ENCODE measurements around the gene STKLD1. TPM values are rescaled to one million over a fixed set of nuclear protein-coding genes. Genes with fewer than 3 reads are reported as not detected.
A peak's percentile ranks its signal among the peaks of the same experiment; 100 is the strongest.

STKLD1 gene
- total RNA-seq, 2 donors from 2014 or later = 0.77 TPM; not detected in 1

DNA sequence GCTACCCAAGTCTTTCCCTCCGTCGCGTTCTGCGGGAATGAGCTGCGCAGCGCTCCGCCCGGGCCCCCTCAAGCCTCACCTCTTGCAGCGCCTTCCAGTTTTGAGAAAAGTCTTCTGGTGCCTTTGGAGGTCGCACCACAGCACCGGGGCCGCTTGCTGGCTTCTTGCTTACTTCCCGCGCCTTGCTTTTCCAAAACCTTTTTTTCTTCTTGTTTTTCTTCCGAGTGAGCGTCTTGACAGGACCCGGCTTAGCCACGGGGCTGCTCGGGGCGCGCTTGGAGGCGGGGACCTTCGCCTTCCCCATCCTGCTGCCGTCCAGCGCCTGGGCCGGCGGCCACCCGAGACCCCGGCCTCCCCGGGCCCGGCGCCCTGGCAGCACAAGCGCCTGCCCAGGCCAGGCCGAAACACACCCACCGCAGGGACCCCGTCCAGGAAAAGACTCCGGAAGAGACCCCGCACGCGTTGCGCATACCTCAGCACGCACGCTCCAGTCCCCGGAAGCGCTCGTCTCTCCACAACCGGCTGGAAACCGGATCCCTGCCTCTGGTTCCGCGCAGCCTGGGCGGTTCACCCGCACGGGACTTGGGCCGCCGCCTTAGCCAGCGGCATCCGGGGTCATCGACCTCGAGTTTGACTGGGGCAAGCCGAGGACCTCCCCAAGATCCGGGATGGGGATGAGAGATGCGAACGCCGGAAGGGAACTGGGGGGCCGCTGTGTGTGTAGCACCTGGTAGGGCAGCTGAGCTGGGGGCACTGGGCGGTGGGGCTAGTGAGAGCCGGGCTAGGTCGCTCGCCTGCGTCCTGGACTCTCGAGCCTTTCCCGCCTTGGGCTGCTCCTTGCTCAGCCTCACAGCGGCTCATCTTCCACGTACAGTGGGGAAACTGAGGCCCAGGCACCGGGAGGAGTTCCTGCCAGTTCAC, 41.6 kb downstream of the STKLD1 start, which contains the start of gene REXO4:
Gene REXO4, minus strand, starts transcription at position 470 of the 921 bp plus-strand sequence. Its CDS starts 166 bp downstream, at position 304.
- peaks cover 42% of the 10 kb centered on the region for H3K36me3 Mint-ChIP-seq (ENCODE audit: low read depth)
- peak within 1 kb of the TSS; percentile 94 for H3K4me3 Mint-ChIP-seq
- peak within 1 kb of the TSS; percentile 91 for H3K27ac Mint-ChIP-seq
- no peaks in the 10 kb centered on the region for H3K9me3 Mint-ChIP-seq
- peak; percentile 70 for ATAC-seq (replicated peaks)
- H3K4me1 Mint-ChIP-seq = peaks cover 34% of the 10 kb centered on the region
- H3K27me3 Mint-ChIP-seq = no peaks in the 10 kb centered on the region

DNA sequence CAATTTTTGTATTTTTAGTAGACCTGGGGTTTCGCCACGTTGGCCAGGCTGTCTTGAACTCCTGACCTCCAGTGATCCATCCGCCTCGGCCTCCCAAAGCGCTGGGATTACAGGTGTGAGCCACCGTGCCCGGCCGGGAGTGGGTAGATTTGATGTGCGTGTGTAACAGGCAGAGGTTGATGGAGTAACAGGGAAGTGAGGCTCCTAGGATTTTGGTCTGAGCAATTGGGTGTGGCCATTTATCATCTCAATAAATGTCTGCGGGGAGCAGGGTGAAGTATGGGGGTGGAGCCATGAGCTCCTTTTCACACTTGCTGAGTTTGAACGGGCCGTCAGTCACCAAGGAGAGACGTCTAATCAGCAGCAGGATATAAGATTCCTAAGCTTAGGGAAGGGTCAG, 42.8 kb downstream of the STKLD1 start:
- H3K27ac Mint-ChIP-seq = peak overlapping the region; percentile 91
- peaks cover 30% of the 10 kb centered on the region for H3K36me3 Mint-ChIP-seq (ENCODE audit: low read depth)
- no peaks in the 10 kb centered on the region for H3K27me3 Mint-ChIP-seq
- no peaks in the 10 kb centered on the region for H3K9me3 Mint-ChIP-seq
- ATAC-seq (replicated peaks) = no peak
- peaks cover 31% of the 10 kb centered on the region for H3K4me1 Mint-ChIP-seq
- H3K4me3 Mint-ChIP-seq = peak overlapping the region; percentile 94

DNA sequence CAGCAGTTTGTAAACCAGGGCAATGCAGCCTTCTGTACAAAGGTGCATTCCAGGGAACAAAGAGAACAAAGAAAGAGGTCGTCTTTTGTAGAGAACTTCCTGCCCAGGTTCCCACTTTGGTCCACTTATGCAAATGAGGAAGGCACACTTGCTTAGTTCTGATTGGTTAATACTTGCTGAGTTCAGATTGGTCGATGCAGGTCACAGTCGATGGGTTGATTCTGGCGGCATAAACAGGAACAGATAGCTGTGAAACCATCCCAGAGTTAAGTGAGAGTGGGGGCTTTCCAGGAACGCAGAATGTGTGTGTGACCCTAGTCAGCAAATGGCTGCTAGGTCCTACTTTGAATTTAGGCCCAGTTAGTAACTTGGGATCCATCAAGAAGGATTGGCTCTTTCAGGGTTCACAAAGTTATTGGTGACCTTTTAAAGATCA, 44.2 kb downstream of the STKLD1 start:
- Mint-ChIP-seq H3K27ac (peak overlapping the region; percentile 88), H3K4me1 (peaks cover 21% of the 10 kb centered on the region)

DNA sequence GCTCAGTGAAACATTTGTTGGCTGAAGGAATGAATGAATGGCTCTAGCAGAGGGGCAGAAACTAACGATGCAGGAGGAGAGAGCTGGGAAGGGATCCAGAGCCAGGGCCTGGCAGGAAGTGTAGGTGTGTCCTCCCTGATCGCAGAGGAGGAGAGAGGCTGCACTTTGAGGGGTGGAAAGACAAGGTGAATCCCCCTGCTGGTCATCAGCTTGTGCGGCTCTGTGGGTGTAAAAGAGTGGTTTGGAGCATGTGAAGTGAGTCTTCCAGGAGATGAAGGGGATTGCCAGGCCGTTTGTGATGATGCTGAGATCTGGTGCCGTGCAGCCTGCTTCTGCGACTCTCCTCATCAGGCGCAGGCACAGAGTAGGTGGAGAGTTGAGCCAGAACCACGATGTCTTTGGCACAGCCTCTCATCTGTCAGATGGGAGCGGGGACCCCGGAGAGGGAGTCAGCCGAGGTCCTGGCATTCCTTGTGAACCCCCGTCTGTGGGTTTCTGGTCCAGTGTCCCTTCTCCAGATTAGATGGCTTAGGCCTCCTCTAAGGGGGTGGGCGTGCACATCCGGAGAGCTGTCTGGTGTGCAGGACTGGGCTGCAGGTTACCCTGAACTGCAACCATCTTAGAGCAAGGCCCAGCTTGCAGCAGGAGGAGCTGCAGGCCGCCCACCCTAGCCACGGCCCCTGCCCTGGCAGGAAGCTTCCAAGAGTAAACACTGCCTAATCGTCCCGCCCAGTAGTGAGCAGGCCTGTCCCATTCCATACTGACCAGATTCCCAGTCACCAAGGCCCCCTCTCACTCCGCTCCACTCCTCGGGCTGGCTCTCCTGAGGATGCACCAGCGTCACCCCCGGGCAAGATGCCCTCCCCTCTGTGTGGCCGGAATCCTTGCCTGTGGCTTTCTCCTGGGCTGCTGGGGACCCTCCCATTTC, 45.7 kb downstream of the STKLD1 start, which contains the start of gene ADAMTS13:
Gene ADAMTS13, plus strand, starts transcription at position 753 of the 928 bp plus-strand sequence. Its CDS starts 77 bp downstream, at position 830.
- Mint-ChIP-seq H3K4me3 (peak within 1 kb of the TSS; percentile 78), H3K27ac (peak within 1 kb of the TSS; percentile 88), H3K27me3 (peaks cover 8% of the 10 kb centered on the region), H3K9me3 (no peaks in the 10 kb centered on the region), H3K4me1 (peaks cover 21% of the 10 kb centered on the region), H3K36me3 (ENCODE audit: low read depth) (peaks cover 1% of the 10 kb centered on the region)
- ATAC-seq (replicated peaks) = peak; percentile 81

More for the DNA sequence above, 44.2 kb downstream of the STKLD1 start:
- peaks cover 4% of the 10 kb centered on the region for H3K27me3 Mint-ChIP-seq
- peak overlapping the region; percentile 78 for H3K4me3 Mint-ChIP-seq
- H3K9me3 Mint-ChIP-seq = no peaks in the 10 kb centered on the region
- H3K36me3 Mint-ChIP-seq (ENCODE audit: low read depth) = peaks cover 16% of the 10 kb centered on the region
- peak; percentile 48 for ATAC-seq (replicated peaks)

DNA sequence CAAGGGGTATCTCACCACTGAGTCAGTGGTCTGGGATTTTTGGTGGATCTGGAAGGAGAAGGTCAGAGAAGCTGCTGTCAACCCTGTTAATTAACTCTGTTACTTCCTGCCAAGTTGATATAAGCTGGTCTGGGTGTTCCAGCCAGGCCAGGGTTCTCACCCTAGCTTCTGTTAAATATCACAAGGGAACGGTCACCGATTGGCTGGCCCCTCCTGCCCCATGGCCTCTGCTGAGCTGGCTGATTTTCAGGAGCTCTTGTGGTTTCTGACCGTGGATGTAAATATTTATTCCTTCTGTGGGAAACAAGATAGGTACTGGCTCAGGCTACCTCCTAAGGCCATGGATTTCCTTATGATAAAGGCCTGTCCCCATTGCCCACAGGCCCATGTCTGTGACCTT, 47.0 kb downstream of the STKLD1 start:
- Mint-ChIP-seq H3K36me3 (ENCODE audit: low read depth) (no peaks in the 10 kb centered on the region), H3K4me1 (peaks cover 21% of the 10 kb centered on the region), H3K4me3 (no peak overlapping the region), H3K27ac (peak overlapping the region; percentile 43), H3K9me3 (no peaks in the 10 kb centered on the region), H3K27me3 (peaks cover 20% of the 10 kb centered on the region)
- no peak for ATAC-seq (replicated peaks)

DNA sequence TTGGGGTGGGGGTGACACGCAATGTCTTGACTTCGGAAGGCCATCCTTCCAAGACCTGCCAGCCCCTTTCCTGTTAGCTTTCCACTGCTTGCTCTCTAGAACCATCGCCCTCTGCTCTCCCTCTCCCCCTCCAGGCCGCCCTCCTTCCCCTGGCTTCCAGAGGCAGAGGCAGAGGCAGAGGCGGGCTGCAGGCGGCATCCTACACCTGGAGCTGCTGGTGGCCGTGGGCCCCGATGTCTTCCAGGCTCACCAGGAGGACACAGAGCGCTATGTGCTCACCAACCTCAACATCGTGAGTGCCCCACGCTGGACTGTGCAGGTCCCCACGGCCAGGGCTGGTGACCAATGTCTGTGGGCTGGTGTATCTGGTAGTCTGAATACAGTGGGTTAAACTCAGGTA, 48.0 kb downstream of the STKLD1 start:
- no peak for ATAC-seq (replicated peaks)
- Mint-ChIP-seq H3K27ac (no peak overlapping the region), H3K27me3 (peaks cover 20% of the 10 kb centered on the region)

DNA sequence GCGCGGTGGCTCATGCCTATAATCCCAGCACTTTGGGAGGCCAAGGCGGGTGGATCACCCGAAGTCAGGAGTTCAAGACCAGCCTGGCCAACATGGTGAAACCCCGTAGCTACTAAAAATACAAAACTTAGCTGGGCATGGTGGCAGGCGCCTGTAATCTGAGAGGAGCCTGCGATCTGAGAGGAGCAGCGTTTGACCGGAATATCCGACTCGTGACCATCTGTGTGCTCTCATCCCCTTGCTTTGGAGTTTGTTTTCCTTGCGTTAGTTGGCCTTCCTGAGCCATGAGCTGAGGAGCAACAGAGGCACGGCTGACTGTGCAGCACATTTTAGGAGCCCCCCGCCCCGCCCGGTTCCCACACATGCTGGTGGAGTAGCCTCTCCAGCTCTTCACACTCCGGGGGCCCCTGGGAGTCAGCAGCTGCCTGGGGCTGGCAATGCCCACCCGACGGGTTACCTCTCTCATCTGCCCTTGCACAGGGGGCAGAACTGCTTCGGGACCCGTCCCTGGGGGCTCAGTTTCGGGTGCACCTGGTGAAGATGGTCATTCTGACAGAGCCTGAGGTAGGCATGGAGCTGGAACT, 49.0 kb downstream of the STKLD1 start:
- H3K36me3 Mint-ChIP-seq (ENCODE audit: low read depth) = no peaks in the 10 kb centered on the region
- no peak overlapping the region for H3K27ac Mint-ChIP-seq
- peaks cover 20% of the 10 kb centered on the region for H3K27me3 Mint-ChIP-seq

More for the DNA sequence above, 48.0 kb downstream of the STKLD1 start:
- Mint-ChIP-seq H3K9me3 (no peaks in the 10 kb centered on the region), H3K4me1 (peaks cover 17% of the 10 kb centered on the region), H3K4me3 (no peak overlapping the region), H3K36me3 (ENCODE audit: low read depth) (no peaks in the 10 kb centered on the region)

DNA sequence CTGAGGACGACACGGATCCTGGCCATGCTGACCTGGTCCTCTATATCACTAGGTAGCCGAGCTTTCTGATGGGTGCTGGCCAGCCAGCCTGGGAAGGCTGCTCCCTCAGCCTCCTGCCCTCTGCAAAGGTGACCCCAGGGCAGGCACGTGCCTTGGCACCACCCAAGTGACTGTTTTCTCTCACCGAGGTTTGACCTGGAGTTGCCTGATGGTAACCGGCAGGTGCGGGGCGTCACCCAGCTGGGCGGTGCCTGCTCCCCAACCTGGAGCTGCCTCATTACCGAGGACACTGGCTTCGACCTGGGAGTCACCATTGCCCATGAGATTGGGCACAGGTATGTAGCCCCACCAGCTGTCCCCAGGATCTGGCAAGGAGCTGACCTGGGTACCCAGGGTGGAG, 49.8 kb downstream of the STKLD1 start:
- H3K36me3 Mint-ChIP-seq (ENCODE audit: low read depth) = no peaks in the 10 kb centered on the region
- H3K4me3 Mint-ChIP-seq = no peak overlapping the region
- ATAC-seq (replicated peaks) = no peak
- H3K27ac Mint-ChIP-seq = no peak overlapping the region
- H3K9me3 Mint-ChIP-seq = no peaks in the 10 kb centered on the region
- peaks cover 20% of the 10 kb centered on the region for H3K27me3 Mint-ChIP-seq
- H3K4me1 Mint-ChIP-seq = peaks cover 9% of the 10 kb centered on the region

More for the DNA sequence above, 49.0 kb downstream of the STKLD1 start:
- no peak for ATAC-seq (replicated peaks)
- Mint-ChIP-seq H3K4me1 (peaks cover 13% of the 10 kb centered on the region), H3K9me3 (no peaks in the 10 kb centered on the region), H3K4me3 (no peak overlapping the region)

DNA sequence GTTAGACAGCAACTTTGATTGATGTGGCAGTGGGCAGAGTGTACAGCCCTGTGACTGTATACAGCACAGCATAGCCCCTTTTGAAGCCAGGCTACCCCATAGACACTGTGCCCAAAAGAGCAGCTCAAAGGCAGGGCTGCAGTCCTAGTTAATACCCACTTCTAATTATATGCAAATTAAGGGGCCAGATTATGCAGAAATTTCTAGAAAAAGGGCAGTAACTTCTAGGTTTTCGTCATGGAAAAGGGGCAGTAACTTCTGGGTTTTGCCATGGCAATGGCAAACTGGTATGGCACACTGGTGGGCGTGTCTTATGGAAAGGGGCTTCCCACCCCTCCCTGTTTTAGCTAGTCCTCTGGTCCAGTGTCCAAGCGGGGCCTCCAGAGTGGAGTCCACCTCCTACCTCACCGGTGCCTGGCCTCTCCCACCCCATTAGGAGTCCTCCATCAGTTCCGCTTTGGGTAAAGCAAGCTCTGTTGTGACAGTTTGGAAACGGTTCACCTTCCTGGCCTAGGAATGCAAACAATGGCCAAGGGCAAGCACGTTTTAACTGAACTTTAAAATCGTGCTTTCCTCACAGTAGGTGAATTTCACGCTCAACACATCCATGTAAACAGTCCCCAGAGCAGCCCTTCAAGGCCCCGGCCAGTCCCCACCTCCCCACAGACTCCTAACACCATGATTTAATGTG, 51.6 kb downstream of the STKLD1 start:
- H3K36me3 Mint-ChIP-seq (ENCODE audit: low read depth) = no peaks in the 10 kb centered on the region
- no peak for ATAC-seq (replicated peaks)
- H3K27ac Mint-ChIP-seq = no peak overlapping the region
- H3K27me3 Mint-ChIP-seq = peaks cover 20% of the 10 kb centered on the region
- no peaks in the 10 kb centered on the region for H3K4me1 Mint-ChIP-seq
- peak overlapping the region; percentile 23 for H3K4me3 Mint-ChIP-seq
- no peaks in the 10 kb centered on the region for H3K9me3 Mint-ChIP-seq

DNA sequence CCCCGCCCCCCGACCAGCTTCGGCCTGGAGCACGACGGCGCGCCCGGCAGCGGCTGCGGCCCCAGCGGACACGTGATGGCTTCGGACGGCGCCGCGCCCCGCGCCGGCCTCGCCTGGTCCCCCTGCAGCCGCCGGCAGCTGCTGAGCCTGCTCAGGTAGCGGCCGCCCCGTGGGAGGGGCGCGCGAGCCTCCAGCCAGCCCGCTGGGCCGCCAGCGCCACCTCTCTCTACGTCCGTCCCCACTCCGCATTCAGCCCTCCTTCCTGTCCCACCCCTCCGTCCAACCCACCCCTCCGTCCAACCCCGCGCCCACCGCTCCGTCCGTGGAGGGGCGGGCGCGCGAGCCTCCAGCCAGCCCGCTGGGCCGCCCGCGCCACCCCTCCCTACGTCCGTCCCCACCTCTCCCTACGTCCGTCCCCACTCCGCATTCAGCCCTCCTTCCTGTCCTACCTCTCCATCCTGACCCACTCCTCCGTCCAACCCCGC, 52.5 kb downstream of the STKLD1 start:
- H3K27me3 Mint-ChIP-seq = peaks cover 20% of the 10 kb centered on the region
- H3K4me3 Mint-ChIP-seq = no peak overlapping the region
- no peaks in the 10 kb centered on the region for H3K36me3 Mint-ChIP-seq (ENCODE audit: low read depth)
- H3K27ac Mint-ChIP-seq = no peak overlapping the region
- H3K9me3 Mint-ChIP-seq = no peaks in the 10 kb centered on the region
- no peaks in the 10 kb centered on the region for H3K4me1 Mint-ChIP-seq
- ATAC-seq (replicated peaks) = peak; percentile 51

DNA sequence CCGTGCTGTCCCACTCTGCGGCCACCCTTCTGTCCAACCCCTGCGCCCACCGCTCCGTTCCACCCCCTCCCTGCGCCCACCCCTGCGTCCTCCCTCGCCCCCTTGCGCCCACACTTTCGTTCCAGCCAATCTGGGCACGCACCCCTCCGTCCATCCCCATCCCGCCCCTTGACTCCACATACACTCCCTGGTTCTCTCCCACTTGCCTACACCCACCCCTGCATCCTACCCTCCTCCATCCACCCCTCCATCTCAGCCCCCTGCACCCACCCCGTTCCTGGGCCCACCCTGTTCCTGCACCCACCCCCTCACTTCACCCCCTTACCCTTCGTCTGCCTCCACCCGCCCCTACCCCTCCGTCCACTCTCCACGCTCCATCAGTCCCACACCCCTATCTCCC, 53.0 kb downstream of the STKLD1 start:
- peaks cover 20% of the 10 kb centered on the region for H3K27me3 Mint-ChIP-seq
- no peak for ATAC-seq (replicated peaks)

DNA sequence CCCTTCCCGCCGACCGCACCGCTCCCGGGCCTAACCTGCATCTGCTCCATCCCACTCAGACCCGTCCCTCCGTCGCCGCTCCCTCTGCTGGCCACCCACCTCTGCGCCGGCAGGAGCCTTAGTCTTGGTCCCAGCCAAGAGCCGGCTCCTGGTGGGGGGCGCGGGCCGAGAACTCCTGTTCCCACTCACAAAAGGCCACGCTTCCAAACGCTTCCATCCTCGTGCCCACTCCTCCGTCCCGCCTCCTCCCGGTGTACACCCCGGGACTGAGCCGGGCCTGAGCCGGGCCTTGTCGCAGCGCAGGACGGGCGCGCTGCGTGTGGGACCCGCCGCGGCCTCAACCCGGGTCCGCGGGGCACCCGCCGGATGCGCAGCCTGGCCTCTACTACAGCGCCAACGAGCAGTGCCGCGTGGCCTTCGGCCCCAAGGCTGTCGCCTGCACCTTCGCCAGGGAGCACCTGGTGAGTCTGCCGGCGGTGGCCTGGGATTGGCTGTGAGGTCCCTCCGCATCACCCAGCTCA, 53.5 kb downstream of the STKLD1 start:
- Mint-ChIP-seq H3K36me3 (ENCODE audit: low read depth) (no peaks in the 10 kb centered on the region), H3K27me3 (peaks cover 17% of the 10 kb centered on the region), H3K9me3 (no peaks in the 10 kb centered on the region), H3K27ac (no peak overlapping the region), H3K4me3 (no peak overlapping the region), H3K4me1 (no peaks in the 10 kb centered on the region)
- no peak for ATAC-seq (replicated peaks)

More for the DNA sequence above, 53.0 kb downstream of the STKLD1 start:
- Mint-ChIP-seq H3K27ac (no peak overlapping the region), H3K4me1 (no peaks in the 10 kb centered on the region), H3K36me3 (ENCODE audit: low read depth) (no peaks in the 10 kb centered on the region), H3K4me3 (no peak overlapping the region), H3K9me3 (no peaks in the 10 kb centered on the region)

DNA sequence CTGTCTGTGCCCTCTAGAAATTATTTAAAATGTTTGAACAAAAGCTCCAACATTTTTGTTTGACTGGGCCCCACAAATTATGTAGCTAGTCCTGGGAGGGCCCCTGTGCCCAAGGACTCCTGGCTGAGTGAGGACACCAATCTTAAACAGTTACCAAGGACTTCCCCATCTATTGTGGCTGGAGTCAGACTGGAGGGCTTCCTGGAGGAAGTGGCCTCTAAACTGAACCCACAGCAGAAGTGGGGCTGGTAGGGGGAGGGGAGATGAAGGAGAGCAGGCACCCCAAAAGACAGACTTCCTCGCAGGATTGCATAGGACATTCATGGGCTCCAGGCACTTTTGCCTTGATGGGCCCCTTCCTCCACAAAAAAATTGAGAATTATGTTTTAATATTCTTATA, 54.1 kb downstream of the STKLD1 start:
- H3K9me3 Mint-ChIP-seq = no peaks in the 10 kb centered on the region
- ATAC-seq (replicated peaks) = no peak
- no peak overlapping the region for H3K4me3 Mint-ChIP-seq
- no peaks in the 10 kb centered on the region for H3K36me3 Mint-ChIP-seq (ENCODE audit: low read depth)
- no peaks in the 10 kb centered on the region for H3K4me1 Mint-ChIP-seq
- no peak overlapping the region for H3K27ac Mint-ChIP-seq
- peaks cover 16% of the 10 kb centered on the region for H3K27me3 Mint-ChIP-seq
